Right cardiac atrium (tissue), 5 donors: ENCODE results near the gene SLC1A3. TPM values are rescaled to one million over a fixed set of nuclear protein-coding genes. Genes with fewer than 3 reads are reported as not detected.
"Not testable (repeated sequence)": the region's sequence is repeated elsewhere in the genome, so short reads cannot be mapped to it uniquely, and the experiment has no call there.

ENCODE experiments used
- ATAC-seq, 2 donors: fragments of 200-7000 bp; cut with Tn5 transposase; one replicate each; pipeline versions ENCODE4 v1.8.0 to v1.9.1; 2020; ENCODE audit warnings: moderate library complexity in 2 of 2, mild to moderate bottlenecking in 1 of 2
- DNase-seq, 3 donors: peaks; one replicate each; pipeline ENCODE4 v3.0.0-alpha.2; 2020
- H3K27ac ChIP-seq: one replicate; pipeline ENCODE4 v1.5.1; 2013; ENCODE audit warnings: mild to moderate bottlenecking, low read length, control low read depth, moderate library complexity
- H3K27me3 ChIP-seq: one replicate; pipeline ENCODE4 v1.6.1; 2013; ENCODE audit not compliant: control insufficient read depth, insufficient read depth
- H3K4me1 ChIP-seq: one replicate; pipeline ENCODE4 v1.6.1; 2013; ENCODE audit warnings: low read length; ENCODE audit not compliant: control insufficient read depth, insufficient read depth
- H3K4me3 ChIP-seq: one replicate; pipeline ENCODE4 v1.5.1; 2013; ENCODE audit warnings: low read length, control low read depth
- H3K9me3 ChIP-seq: one replicate; pipeline ENCODE4 v1.6.1; 2013; ENCODE audit warnings: low read length; ENCODE audit not compliant: control insufficient read depth
- WGBS: extraction: QIAGEN DNeasy Blood & Tissue Kit; methylation state at CpG from one replicate; pipeline ENCODE4 v1.1.7; 2013; 5-methylcytosine and 5-hydroxymethylcytosine counted together
- intact Hi-C, 4 donors: fragments of 100-400 bp; cut with DNase I; formaldehyde crosslinking; loops; one replicate each; pipeline versions ENCODE4 v1.11.0 to v1.14.0; 2022 to 2023
- long read RNA-seq, 4 donors: library from polyadenylated mRNA; unstranded; transcript quantifications; one replicate each; pipeline ENCODE4 v2.0.0, GENCODE V29; 2020 to 2021
- polyA plus RNA-seq: library from polyadenylated mRNA; stranded (reverse); fragments of 200-250 nt; gene quantifications from one replicate; pipeline ENCODE4 v1.2.3, GENCODE V29; 2013
- total RNA-seq, 4 donors: library from RNA; stranded (reverse); fragmentation: NEBNext Ultra II Directional; extraction: Animal tissue kit (Norgen Biotek cat#: 25700); gene quantifications; one replicate each; pipeline ENCODE4 v1.2.1, GENCODE V29; 2021
- donor health status: healthy with polysubstance abuse.
- donor health status: DM: no; HTN: yes; CAD: no.
- donor health status: DM: no; HTN: no; CAD: no.
- donor health status: DM: no; HTN: yes; CAD: no; lungs with severe emphysema.
- donor health status: DM: yes; HTN: yes; CAD: no.

The SLC1A3 gene
- 10 to 100 TPM; 31.1 to 44.5 (median 35.2) TPM for total RNA-seq
- polyA plus RNA-seq, result 21.7 TPM
- long read RNA-seq, donor 1, full-length matches to known transcripts, result 10 of 19 reads
- long read RNA-seq, donor 1, partial matches to known transcripts, result 6 of 19 reads
- long read RNA-seq, donor 1, other reads (novel, unspliced or antisense), result 3 of 19 reads
- long read RNA-seq, donor 2, full-length matches to known transcripts, result 9 of 14 reads
- long read RNA-seq, donor 2, partial matches to known transcripts, result 2 of 14 reads
- long read RNA-seq, donor 2, other reads (novel, unspliced or antisense), result 3 of 14 reads
- long read RNA-seq, donor 3, full-length matches to known transcripts, result 10 of 39 reads
- long read RNA-seq, donor 3, partial matches to known transcripts, result 24 of 39 reads
- long read RNA-seq, donor 3, other reads (novel, unspliced or antisense), result 5 of 39 reads
- long read RNA-seq, donor 4, full-length matches to known transcripts, result 3 of 3 reads
- long read RNA-seq, donor 4, partial matches to known transcripts, result 0 of 3 reads
- long read RNA-seq, donor 4, other reads (novel, unspliced or antisense), result 0 of 3 reads

DNA sequence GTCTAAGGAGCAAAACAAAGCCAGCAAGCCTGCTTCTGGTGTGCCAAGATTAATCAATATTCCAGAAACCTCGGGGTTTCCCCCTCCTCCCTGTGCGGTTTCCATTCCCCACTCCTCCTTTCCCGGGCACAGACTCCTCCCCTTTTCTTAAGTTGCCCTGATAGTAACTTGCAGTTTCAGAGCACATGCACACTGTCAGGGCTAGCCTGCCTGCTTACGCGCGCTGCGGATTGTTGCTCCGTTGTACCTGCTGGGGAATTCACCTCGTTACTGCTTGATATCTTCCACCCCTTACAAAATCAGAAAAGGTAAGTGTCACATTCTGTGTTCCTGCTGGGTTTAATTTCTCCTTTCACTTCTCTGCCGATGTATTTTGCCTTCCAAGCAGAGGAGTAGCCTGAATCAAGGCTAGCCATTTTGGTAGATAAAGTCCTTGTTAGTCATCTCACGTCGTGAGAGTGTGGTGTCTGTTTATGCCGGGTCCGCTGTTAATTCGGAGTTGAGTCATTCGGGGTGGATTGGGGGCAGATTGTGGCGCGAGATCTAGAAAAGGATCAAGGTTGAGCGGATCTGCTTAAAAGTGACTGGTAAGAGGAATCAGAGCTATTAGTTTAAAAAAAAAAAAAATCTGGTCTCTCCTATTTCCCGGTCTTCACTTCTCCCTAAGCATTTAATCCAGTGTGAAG, at the start of gene SLC1A3:
TSS of gene SLC1A3 (plus strand) at position 179 of the 686 bp plus-strand sequence. CDS start 1,818 bp downstream, outside the sequence.
- Histone ChIP-seq H3K4me3 (peak within 1 kb of the TSS; percentile 63), H3K27ac (peak within 1 kb of the TSS; percentile 88)
- DNase-seq, result peak; percentile 53 to 80 (median 56)

DNA sequence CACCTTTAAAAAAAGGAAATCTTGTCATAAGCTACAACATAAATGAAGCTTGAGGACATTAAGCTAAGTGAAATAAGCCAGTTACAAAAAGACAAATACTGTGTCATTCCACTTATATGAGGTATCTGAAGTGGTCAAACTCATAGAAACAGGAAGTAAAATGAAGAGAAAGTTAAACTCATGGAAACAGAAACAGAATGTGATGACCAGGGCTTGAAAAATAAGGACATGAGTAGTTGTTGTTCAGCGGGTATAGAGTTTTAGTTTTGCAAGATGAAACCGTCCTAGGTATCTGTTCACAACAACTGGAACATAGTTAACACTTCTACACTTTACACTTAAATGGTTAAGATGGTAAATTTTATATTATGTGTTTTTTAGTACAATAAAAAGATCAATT, 47.8 kb upstream of the SLC1A3 start:
- intact Hi-C loops, result no loop called here
- 88% methylated on average over 2 of the region's 2 CpGs for WGBS
- Histone ChIP-seq H3K27me3 (no peaks in the 10 kb centered on the region), H3K4me3 (no peak overlapping the region), H3K9me3 (no peaks in the 10 kb centered on the region), H3K27ac (no peak overlapping the region), H3K4me1 (no peaks in the 10 kb centered on the region)
- ATAC-seq, result no peak
- no peak for DNase-seq

More for the DNA sequence above, at the start of gene SLC1A3:
- intact Hi-C loops, result loop anchor here in 2 of 4 donors (5.0 to 10.0 kb wide), 2 partner anchors 78 to 189 kb away; no protein-coding TSS in a partner anchor
- H3K27me3 ChIP-seq, result no peaks in the 10 kb centered on the region
- H3K9me3 ChIP-seq, result peaks cover 1% of the 10 kb centered on the region
- ATAC-seq, result peak; percentile 93 to 95
- WGBS, result under 1% methylated on average over 20 of the region's 20 CpGs
- no peaks in the 10 kb centered on the region for H3K4me1 ChIP-seq

DNA sequence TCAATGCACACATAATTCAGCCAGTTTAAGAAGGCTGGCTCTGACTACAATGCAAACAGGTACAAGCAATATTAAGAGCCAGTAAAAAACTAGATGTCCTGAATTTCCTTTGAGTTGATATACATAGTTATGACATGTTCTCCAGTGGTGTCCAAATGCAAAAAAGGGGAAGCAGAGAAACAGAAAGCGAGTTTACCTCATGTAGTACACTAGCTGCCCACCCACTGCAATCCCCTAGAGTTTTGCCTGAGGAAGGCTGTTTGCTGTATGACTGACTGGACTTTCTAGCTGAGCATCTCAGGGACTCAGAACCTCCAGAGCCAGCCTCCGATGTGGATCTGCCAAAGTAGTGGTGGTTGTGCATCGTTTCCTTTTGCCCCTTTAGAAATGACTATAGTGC, 44.8 kb upstream of the SLC1A3 start:
- WGBS, result 78% methylated on average over 3 of the region's 3 CpGs
- Histone ChIP-seq H3K9me3 (no peaks in the 10 kb centered on the region), H3K27me3 (no peaks in the 10 kb centered on the region), H3K27ac (no peak overlapping the region), H3K4me3 (no peak overlapping the region), H3K4me1 (no peaks in the 10 kb centered on the region)
- ATAC-seq, result no peak
- intact Hi-C loops, result no loop called here
- no peak for DNase-seq

GRCh38 chr5:36569491-36569890, 36.9 kb upstream of the SLC1A3 start:
- intact Hi-C loops, result no loop called here
- DNase-seq (peak; percentile 31 to 85 (median 76)), ATAC-seq (peak; percentile 85 to 91)
- Histone ChIP-seq H3K27ac (peak overlapping the region; percentile 46), H3K27me3 (no peaks in the 10 kb centered on the region), H3K9me3 (no peaks in the 10 kb centered on the region), H3K4me1 (peaks cover 6% of the 10 kb centered on the region), H3K4me3 (no peak overlapping the region)
- WGBS, result 36% methylated on average over 5 of the region's 5 CpGs

DNA sequence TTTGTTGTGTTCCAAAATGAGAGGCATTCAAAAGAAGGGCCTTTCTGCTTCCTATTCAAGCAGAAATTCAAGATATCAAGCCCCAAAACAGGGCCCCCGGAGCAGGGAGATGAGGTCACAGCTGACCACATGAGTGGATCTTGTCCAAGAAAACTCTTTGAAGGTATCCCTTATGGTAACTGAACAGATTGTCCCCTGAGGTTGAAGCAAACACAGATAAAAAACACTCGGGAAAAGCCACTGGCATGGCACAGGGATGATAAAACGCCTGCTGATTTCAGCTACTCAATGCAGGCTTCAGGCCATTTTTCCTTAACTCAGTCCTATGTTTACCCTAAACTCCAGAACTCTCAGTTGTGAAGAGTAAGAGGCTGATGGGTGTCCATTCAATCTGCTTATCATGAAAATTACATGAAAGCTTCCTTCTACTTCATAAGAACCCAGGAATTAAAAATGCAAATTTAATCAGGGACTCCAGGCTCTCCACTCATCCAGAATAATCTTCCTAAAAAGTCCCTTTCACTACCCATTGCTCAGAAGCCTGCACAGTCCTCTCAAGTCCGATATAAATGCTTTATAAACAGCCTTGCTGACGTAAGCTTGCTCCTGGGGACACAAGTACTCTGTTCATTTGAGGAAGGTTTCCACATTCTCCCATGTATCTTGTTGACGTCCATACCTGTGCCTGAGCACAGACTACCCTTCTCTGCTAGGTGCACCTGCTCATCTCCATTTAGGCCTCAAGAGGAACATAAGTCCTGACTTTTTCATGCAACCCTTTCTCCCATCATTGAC, 35.9 kb upstream of the SLC1A3 start:
- Histone ChIP-seq H3K4me1 (peaks cover 10% of the 10 kb centered on the region), H3K27ac (peak overlapping the region; percentile 75), H3K4me3 (no peak overlapping the region), H3K27me3 (no peaks in the 10 kb centered on the region), H3K9me3 (no peaks in the 10 kb centered on the region)
- intact Hi-C loops, result no loop called here
- ATAC-seq, result peak; percentile 85 to 90
- peak; percentile 37 to 64 (median 60) for DNase-seq
- WGBS, result 36% methylated on average over 6 of the region's 6 CpGs

DNA sequence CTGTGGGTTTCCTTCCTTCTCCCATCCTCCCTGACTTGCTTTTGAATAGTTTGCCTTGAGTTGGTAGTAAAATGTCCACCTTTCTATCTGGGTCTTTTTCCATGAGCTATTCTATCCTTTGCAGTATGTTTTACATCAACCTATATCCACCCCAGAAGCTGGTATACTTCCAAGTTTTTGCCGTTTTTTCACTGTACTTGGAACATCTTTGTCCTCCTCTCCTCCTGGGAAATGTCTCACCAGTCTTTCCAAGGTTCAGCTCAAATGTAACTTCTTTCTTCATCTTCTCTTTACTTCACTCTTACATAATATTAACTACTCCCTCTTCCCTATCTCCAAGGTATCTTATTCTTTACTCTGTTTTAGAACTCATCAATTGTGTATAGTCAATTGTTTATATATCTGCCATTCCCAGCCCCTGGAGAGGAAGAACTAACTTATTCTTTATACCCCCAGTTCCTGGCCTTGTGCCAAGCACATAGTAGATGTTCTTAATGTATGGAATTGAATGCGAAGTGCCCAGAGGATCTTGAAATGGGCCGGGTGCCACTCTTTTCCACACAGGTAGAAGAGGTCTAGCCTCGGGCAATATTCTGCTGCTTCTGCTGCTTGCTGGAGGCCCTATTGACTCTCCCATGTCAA, 34.9 kb upstream of the SLC1A3 start:
- intact Hi-C loops, result no loop called here
- no peak for DNase-seq
- ATAC-seq, result no peak
- Histone ChIP-seq H3K9me3 (no peaks in the 10 kb centered on the region), H3K27me3 (no peaks in the 10 kb centered on the region), H3K27ac (peak overlapping the region; percentile 2), H3K4me3 (no peak overlapping the region), H3K4me1 (peaks cover 10% of the 10 kb centered on the region)
- WGBS, result 76% methylated on average over 4 of the region's 4 CpGs

- no peak for DNase-seq
- ATAC-seq, result no peak
- H3K4me3 ChIP-seq, result no peak overlapping the region
- 70% methylated on average over 2 of the region's 2 CpGs for WGBS
- H3K27ac ChIP-seq, result no peak overlapping the region
- no peaks in the 10 kb centered on the region for H3K27me3 ChIP-seq
- peaks cover 11% of the 10 kb centered on the region for H3K4me1 ChIP-seq
- intact Hi-C loops, result no loop called here
- H3K9me3 ChIP-seq, result no peaks in the 10 kb centered on the region
Measured at GRCh38 chr5:36573438-36573837, 33.0 kb upstream of the SLC1A3 start.

DNA sequence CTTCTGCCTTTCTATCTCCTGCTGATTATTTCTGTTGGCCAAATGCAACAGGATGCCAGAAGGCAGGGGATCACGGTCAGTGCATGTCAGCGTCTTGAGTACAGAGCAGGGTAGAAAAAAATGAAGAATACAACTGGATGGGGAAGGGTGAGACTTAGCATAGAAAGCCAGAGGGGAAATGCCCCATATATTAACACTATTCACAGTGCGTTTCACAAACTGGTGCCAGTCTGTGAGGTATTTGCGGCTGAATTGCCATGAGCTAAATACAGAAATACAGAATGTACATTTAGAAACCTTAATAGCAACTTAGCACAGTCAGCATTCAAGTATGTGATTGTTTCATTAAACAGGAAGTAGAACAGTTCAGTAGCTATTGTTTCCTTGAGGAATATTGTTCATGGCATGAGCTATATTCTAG, 31.0 kb upstream of the SLC1A3 start:
- no peaks in the 10 kb centered on the region for H3K9me3 ChIP-seq
- H3K27ac ChIP-seq, result no peak overlapping the region
- H3K4me3 ChIP-seq, result no peak overlapping the region
- DNase-seq (no peak), ATAC-seq (peak; percentile 12 to 72)
- H3K4me1 ChIP-seq, result peaks cover 9% of the 10 kb centered on the region
- H3K27me3 ChIP-seq, result no peaks in the 10 kb centered on the region
- 25% methylated on average over 4 of the region's 4 CpGs for WGBS
- intact Hi-C loops, result no loop called here

GRCh38 chr5:36576721-36577120, 29.7 kb upstream of the SLC1A3 start:
- 77% methylated on average over 2 of the region's 2 CpGs for WGBS
- ATAC-seq, result no peak
- intact Hi-C loops, result no loop called here
- Histone ChIP-seq H3K27ac (no peak overlapping the region), H3K9me3 (peaks cover 2% of the 10 kb centered on the region), H3K27me3 (no peaks in the 10 kb centered on the region), H3K4me1 (peaks cover 5% of the 10 kb centered on the region), H3K4me3 (no peak overlapping the region)
- no peak for DNase-seq

DNA sequence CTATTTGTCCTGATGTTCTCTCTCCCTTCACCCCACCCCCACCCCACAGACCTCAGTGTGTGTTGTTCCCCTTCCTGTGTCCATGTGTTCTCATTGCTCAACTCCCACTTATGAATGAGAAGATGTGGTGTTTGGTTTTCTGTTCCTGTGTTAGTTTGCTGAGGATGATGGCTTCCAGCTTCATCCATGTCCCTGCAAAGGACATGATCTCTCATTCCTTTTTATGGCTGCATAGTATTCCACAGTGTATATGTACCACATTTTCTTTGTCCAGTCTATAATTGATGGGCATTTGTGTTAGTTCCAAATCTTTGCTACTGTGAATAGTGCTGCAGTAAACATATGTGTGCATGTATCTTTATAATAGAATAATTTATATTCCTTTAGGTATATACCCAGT, 26.5 kb upstream of the SLC1A3 start:
- H3K27ac ChIP-seq, H3K9me3 ChIP-seq, H3K27me3 ChIP-seq, intact Hi-C loops, ATAC-seq, H3K4me1 ChIP-seq, H3K4me3 ChIP-seq, DNase-seq: not testable (repeated sequence)
